Neural crest cell (in vitro differentiated cells): ENCODE results near the gene GDPD4. TPM values are rescaled to one million over a fixed set of nuclear protein-coding genes. Genes with fewer than 3 reads are reported as not detected.

Source experiments
- DNase-seq: peaks from one replicate; pipeline ENCODE4 v3.0.0; 2021; ENCODE audit warnings: low read depth, mixed read lengths, low spot score
- H3K27ac Mint-ChIP-seq: one replicate; pipeline ENCODE4 v1.8.0; 2021; ENCODE audit warnings: mild to moderate bottlenecking, mixed read lengths; ENCODE audit not compliant: unreplicated experiment
- H3K27me3 Mint-ChIP-seq: 2 replicates; pipeline ENCODE4 v1.8.0; 2021; ENCODE audit warnings: low read depth, mild to moderate bottlenecking, mixed read lengths
- H3K36me3 Mint-ChIP-seq: 2 replicates; pipeline ENCODE4 v1.8.0; 2021; ENCODE audit warnings: low read depth, mild to moderate bottlenecking, mixed read lengths
- H3K4me1 Mint-ChIP-seq: 2 replicates; pipeline ENCODE4 v1.8.0; 2021; ENCODE audit warnings: mixed read lengths
- H3K4me3 Mint-ChIP-seq: one replicate; pipeline ENCODE4 v1.8.0; 2021; ENCODE audit warnings: mild to moderate bottlenecking, mixed read lengths
- H3K9me3 Mint-ChIP-seq: 2 replicates; pipeline ENCODE4 v1.8.0; 2021; ENCODE audit warnings: mixed read lengths
- CTCF ChIP-seq: fragments of 200-600 bp; sonication (generic); conservative IDR thresholded peaks from 2 replicates; pipeline ENCODE4 v1.5.0; 2021; ENCODE audit warnings: antibody characterized with exemption, mild to moderate bottlenecking
- total RNA-seq: library from RNA; stranded (reverse); gene quantifications from 2 replicates; pipeline ENCODE4 v1.2.1, GENCODE V29; 2021

Gene GDPD4
- total RNA-seq, 1 donor from 2014 or later, result not detected

- no peak for TF ChIP-seq CTCF
- no peak overlapping the region for H3K4me3 Mint-ChIP-seq
- H3K4me1 Mint-ChIP-seq, result no peaks in the 10 kb centered on the region
- H3K9me3 Mint-ChIP-seq, result no peaks in the 10 kb centered on the region
- DNase-seq, result no peak
- no peak overlapping the region for H3K27ac Mint-ChIP-seq
- no peaks in the 10 kb centered on the region for H3K27me3 Mint-ChIP-seq
- no peaks in the 10 kb centered on the region for H3K36me3 Mint-ChIP-seq
Measured at GRCh38 chr11:77230878-77231605, 70.4 kb downstream of the GDPD4 start.

DNA sequence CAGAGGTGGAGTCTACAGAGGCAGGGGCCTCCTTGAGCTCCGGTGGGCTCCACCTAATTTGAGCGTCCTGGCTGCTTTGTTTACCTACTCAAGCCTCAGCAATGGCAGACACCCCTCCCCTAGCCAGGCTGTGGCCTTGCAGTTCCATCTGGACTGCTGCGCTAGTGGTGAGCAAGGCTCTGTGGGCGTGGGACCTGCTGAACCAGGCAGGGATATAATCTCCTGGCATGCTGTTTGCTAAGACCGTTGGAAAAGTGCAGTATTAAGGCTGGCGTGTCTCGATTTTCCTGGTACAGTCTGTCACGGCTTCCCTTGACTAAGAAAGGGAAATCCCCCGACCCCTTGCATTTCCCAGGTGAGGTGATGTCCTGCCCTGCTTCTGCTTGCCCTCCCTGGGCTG, 77.7 kb downstream of the GDPD4 start:
- Mint-ChIP-seq H3K27me3 (peaks cover 2% of the 10 kb centered on the region), H3K27ac (no peak overlapping the region), H3K4me3 (no peak overlapping the region), H3K36me3 (no peaks in the 10 kb centered on the region), H3K4me1 (no peaks in the 10 kb centered on the region), H3K9me3 (no peaks in the 10 kb centered on the region)
- DNase-seq, result no peak
- no peak for TF ChIP-seq CTCF

GRCh38 chr11:77217156-77217555, 84.3 kb downstream of the GDPD4 start:
- TF ChIP-seq CTCF, result no peak

GRCh38 chr11:77215106-77215505, 86.4 kb downstream of the GDPD4 start:
- no peak for TF ChIP-seq CTCF
- Mint-ChIP-seq H3K4me1 (peaks cover 6% of the 10 kb centered on the region), H3K4me3 (no peak overlapping the region)

More at GRCh38 chr11:77217156-77217555, 84.3 kb downstream of the GDPD4 start:
- Mint-ChIP-seq H3K36me3 (no peaks in the 10 kb centered on the region), H3K27ac (no peak overlapping the region), H3K27me3 (peaks cover 2% of the 10 kb centered on the region), H3K4me3 (no peak overlapping the region), H3K4me1 (peaks cover 6% of the 10 kb centered on the region), H3K9me3 (peaks cover 6% of the 10 kb centered on the region)
- no peak for DNase-seq

GRCh38 chr11:77214557-77214956, 86.9 kb downstream of the GDPD4 start:
- Mint-ChIP-seq H3K9me3 (peaks cover 8% of the 10 kb centered on the region), H3K27ac (no peak overlapping the region), H3K4me3 (no peak overlapping the region), H3K27me3 (no peaks in the 10 kb centered on the region), H3K4me1 (peaks cover 6% of the 10 kb centered on the region), H3K36me3 (no peaks in the 10 kb centered on the region)
- no peak for DNase-seq
- no peak for TF ChIP-seq CTCF

More at GRCh38 chr11:77215106-77215505, 86.4 kb downstream of the GDPD4 start:
- Mint-ChIP-seq H3K27me3 (no peaks in the 10 kb centered on the region), H3K27ac (no peak overlapping the region), H3K9me3 (peaks cover 7% of the 10 kb centered on the region), H3K36me3 (no peaks in the 10 kb centered on the region)
- no peak for DNase-seq
